Stimulated activated CD8-positive, alpha-beta memory T cell treated with anti-CD3 and anti-CD28 coated beads, Interleukin-7, amount 100 ng/mL, for 1 hour (primary cell): ENCODE results near the gene MAML3.

Source experiments
- DNase-seq, 2 donors: peaks; one replicate each; pipeline ENCODE4 v3.0.0-alpha.2; 2020; ENCODE audit warnings: low read depth in 2 of 2

The MAML3 gene

GRCh38 chr4:139761461-139761860, 392.5 kb downstream of the MAML3 start:
- DNase-seq = no peak

GRCh38 chr4:139760567-139760966, 393.4 kb downstream of the MAML3 start:
- DNase-seq = no peak

- no peak for DNase-seq
Observed at GRCh38 chr4:139759097-139759496, 394.9 kb downstream of the MAML3 start.

- DNase-seq = no peak
Observed at GRCh38 chr4:139756391-139757180, 397.4 kb downstream of the MAML3 start.

- DNase-seq = no peak
Observed at GRCh38 chr4:139754938-139755337, 399.0 kb downstream of the MAML3 start.

GRCh38 chr4:139753686-139754085, 400.3 kb downstream of the MAML3 start:
- no peak for DNase-seq

- DNase-seq = no peak
Observed at GRCh38 chr4:139749835-139750498, 404.0 kb downstream of the MAML3 start.

GRCh38 chr4:139749338-139749737, 404.6 kb downstream of the MAML3 start:
- no peak for DNase-seq

GRCh38 chr4:139746431-139747171, 407.4 kb downstream of the MAML3 start:
- DNase-seq = no peak

GRCh38 chr4:139745111-139745639, 408.8 kb downstream of the MAML3 start:
- no peak for DNase-seq

GRCh38 chr4:139744232-139744631, 409.8 kb downstream of the MAML3 start:
- no peak for DNase-seq

GRCh38 chr4:139743027-139743426, 411.0 kb downstream of the MAML3 start:
- DNase-seq = no peak

- DNase-seq = no peak
Observed at GRCh38 chr4:139740531-139741041, 413.4 kb downstream of the MAML3 start.

GRCh38 chr4:139740121-139740520, 413.9 kb downstream of the MAML3 start:
- no peak for DNase-seq

GRCh38 chr4:139738846-139739613, 415.0 kb downstream of the MAML3 start:
- no peak for DNase-seq

GRCh38 chr4:139736661-139737060, 417.3 kb downstream of the MAML3 start:
- DNase-seq = no peak

- no peak for DNase-seq
Observed at GRCh38 chr4:139736274-139736660, 417.7 kb downstream of the MAML3 start.

GRCh38 chr4:139735381-139736273, 418.4 kb downstream of the MAML3 start:
- DNase-seq = no peak

- peak; percentile 7 to 15 for DNase-seq
Observed at GRCh38 chr4:139734875-139735380, 419.1 kb downstream of the MAML3 start.
